Activated CD4-positive, alpha-beta T cell treated with anti-CD3 and anti-CD28 coated beads, Interleukin-2, amount 50 U/mL, for 48 hours (primary cell): ENCODE measurements around the gene DLG2.

ENCODE experiments used
- DNase-seq, 2 experiments: peaks; one replicate each; pipeline ENCODE4 v3.0.0-alpha.2; 2020

The DLG2 gene

GRCh38 chr11:83572581-83573496, 2054.3 kb downstream of the DLG2 start:
- DNase-seq, result no peak

DNA sequence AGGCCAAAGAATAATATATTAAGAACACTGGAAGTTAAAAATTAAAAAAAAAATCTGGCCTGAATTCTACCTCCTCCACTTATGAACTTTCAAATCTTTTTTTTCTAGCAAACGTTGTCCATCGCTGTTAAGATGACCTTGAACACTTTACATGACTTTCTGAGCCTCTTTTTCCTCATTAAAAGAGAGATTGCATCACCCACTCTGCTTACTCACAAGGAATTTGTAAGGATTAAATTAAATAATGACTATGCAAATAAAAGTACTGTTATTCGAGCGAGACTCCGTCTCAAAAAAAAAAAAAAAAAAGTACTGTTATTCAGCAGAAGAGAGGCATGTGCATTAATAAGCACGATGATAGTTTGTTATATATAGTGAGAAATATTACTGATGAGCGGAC, 2055.8 kb downstream of the DLG2 start:
- DNase-seq, result no peak

GRCh38 chr11:83569134-83569805, 2057.9 kb downstream of the DLG2 start:
- no peak for DNase-seq

GRCh38 chr11:83568516-83568915, 2058.6 kb downstream of the DLG2 start:
- no peak for DNase-seq

DNA sequence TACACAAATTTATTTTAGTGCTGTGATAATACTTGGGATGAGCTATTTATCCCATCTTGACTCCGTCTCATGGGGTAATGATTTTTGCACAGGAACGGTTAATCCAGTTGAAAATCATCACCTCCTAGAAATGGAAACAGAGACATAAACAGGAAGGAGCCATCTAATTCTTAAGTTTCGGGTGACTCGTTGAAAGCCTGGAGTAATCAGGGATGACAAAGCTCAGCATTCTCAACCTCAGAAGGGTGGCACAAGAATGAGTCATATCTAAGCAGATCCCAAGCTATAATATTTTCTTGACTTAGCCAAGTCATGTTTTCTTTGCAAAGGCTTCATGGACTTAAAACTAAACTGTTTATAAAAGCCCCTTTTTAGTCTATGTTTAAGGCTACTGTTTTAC, 2060.2 kb downstream of the DLG2 start:
- no peak for DNase-seq

GRCh38 chr11:83564870-83565269, 2062.3 kb downstream of the DLG2 start:
- no peak for DNase-seq

DNA sequence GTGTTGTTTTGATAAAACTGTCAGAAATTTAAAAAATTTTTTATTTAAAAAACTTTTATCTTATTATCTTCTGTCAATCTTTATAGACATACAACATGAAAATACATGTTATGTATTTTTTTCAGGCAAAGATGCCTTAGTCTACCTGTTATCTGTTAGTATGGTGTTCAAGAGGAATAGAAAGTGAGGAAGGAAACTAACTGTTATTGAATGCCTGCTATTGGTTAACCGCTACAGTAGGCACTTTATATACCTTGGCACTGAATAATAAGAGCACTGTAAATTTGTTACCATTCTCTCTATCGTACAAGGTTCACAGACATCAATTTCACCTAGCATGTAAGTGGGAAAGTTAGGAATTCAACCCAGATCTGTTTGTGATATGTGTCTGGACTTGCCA, 2068.9 kb downstream of the DLG2 start:
- no peak for DNase-seq

DNA sequence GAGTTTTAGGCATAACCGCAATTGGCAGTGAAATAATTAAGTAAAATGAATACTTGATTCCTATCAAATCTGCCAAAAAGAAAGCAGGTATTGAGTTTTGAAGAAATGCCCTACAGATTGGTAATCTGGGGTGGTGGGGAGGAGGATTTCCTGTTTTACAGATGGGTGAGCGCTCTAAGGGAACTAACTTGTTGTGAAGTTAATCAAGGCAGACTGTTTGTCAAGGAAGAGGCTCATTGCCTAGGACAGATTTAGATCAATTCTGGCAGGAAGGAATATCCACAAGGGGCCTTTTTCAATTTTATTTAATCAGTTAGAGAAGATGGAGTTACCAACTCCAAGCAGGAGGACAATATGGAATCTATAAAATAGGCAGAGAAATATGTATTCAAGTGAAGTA, 2069.5 kb downstream of the DLG2 start:
- no peak for DNase-seq

DNA sequence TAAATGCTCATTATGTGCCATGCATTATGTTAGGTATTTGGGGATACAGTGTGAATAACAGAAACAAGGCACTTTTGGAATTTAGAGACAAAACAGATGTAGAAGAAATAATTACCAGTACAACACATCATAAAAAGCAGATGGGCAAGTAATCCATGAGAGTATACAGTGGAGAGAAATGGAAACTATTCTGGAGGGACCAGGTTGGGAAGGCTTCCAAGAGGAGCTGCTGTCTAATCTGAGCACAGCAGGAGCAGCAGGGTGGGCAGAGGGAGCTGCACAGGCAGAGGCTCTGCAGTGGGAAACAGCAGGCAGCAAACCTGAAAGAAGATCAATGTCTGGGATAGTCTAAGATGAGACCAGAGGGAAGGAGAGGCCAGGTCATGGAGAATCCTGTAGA, 2072.3 kb downstream of the DLG2 start:
- DNase-seq, result no peak

GRCh38 chr11:83549984-83550667, 2077.0 kb downstream of the DLG2 start:
- no peak for DNase-seq

DNA sequence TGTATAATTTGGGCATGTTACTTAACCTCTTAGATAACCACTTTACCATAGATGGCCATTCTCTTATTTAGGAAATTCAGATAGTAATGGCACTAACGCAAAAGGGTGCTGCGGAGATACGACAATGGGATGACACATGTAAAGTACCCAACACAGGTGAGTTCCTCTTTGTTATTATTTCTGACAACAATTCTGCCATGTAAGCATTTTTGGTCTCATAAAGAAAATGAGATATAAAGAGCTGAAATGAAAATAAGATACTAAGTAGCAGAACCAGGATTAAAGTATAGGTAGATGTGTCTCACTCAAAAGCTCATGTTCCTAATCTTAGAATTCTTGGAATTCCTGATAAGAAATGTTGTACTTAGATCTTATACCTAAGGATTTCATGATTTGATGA, 2080.8 kb downstream of the DLG2 start:
- no peak for DNase-seq

DNA sequence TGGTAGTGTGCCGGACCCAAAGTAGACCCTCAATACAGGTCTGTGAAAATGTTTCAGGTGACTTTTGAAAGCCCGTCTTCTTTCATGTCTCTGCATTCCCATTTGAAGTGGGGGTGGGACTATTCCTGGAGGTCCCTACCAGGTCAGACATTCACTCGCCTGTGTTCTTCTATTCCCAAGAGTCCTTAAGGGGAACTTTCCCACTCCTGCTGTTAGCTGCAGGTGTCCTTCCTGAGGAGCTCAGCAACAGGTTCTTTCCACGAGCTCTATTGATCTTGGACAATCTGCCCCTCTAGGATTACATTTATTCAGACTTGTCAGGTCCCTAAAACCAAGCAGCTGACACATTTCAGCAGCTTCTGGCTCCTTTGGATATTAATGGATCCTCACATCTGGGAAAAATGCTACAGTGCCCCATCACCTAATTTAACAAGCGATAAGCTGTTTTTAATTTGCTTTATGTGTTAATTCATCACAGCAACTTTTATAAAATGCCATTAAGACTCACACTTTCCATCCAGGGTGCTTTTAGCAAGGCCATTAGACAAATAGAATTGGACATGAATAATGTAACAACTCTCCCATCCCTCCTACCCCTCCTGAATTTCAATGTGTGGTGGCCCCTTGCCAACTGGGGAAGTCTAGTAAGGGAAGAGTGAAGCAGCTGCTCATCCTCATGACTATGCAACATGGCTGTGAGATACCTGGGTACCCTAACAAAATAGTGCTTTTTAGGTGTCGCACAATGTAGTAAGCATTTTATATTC, 2081.5 kb downstream of the DLG2 start:
- no peak for DNase-seq

- DNase-seq, result no peak
Observed at GRCh38 chr11:83544846-83545245, 2082.3 kb downstream of the DLG2 start.

- no peak for DNase-seq
Observed at GRCh38 chr11:83543706-83544439, 2083.3 kb downstream of the DLG2 start.

GRCh38 chr11:83542861-83543260, 2084.3 kb downstream of the DLG2 start:
- no peak for DNase-seq

DNA sequence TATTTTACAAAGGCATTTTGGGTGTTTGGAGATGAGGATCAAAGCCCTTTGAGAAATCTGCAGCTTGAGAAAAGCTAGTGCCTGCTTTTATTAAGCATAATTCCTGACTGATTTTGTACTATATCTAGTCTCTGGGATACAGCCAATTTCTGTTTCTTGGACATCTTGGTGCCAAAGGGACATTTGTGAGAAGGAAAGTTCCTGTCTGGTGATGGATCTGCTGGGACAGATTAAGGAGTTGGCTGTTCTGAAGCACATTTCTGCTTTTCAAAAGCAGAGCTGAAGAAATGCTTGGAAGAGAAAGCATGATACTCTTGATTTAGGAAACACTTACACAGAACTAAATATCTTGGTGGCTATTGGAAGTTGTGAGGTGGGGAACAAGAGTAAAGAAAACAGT, 2086.4 kb downstream of the DLG2 start:
- DNase-seq, result no peak

DNA sequence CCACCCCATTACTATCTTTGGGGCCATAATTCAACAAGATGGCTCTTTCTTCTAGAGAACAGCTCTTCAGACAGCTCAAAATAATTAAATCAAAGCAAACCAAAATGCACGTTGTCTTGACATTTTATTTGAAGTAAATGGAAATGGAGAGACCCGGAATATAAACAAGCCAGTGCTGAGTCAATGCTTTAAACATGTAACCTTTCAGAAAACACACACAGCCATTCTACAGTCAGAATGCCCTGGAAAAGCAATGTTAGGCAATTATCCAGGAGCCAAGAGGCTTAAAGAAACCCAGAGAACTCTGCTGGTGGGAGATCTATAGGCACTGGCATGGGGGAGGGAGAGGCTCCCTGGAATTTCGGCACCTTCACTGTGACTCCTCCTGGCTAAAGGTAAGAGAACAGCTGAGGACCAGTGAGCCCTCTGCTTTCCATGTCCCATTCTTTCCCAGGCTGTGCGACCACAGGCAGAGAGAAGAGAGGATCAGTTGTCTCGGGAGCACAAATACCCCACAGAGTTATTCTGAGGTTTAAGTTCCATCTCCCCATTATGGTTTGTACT, 2086.9 kb downstream of the DLG2 start:
- DNase-seq, result no peak

- DNase-seq, result no peak
Observed at GRCh38 chr11:83538286-83538685, 2088.9 kb downstream of the DLG2 start.

DNA sequence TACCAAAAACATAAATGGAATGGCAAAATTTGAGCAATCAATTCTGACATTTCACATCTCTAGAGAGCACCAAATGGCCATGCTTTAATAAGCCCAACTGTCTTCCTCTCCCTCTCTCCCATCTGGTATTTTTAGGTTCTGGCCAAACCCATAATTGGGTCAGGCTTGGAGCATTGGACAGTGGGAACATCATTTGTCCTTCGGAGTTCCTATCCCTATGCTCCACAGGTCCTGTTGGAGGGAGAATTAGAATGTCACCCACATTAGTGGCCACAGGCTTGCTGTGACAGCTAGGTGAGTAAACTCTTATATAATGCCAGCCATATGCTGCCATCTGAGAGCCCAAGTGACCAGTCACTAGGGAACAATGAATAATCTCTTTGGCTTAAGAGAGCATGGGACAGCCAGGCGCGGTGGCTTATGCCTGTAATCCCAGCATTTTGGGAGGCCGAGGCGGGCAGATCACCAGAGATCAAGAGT, 2090.0 kb downstream of the DLG2 start:
- no peak for DNase-seq

DNA sequence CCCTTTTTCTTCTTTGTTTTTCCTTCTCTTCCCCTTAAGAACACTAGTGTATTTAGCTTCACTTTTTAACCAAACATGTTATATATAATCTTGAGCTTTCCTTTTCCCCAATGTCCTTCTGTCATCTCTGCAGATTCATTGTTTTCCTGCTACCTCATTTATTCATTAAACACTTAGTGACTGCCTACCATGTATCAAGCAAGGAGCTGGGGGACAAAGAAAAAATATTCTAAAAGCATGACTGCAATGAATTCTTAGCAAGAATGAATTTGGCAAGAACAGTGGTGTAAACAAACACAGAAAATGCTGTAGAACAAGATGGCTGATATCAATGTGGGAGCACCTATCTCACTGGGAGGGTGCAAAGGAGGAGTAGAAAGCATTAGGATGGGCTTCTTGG, 2094.0 kb downstream of the DLG2 start:
- no peak for DNase-seq

DNA sequence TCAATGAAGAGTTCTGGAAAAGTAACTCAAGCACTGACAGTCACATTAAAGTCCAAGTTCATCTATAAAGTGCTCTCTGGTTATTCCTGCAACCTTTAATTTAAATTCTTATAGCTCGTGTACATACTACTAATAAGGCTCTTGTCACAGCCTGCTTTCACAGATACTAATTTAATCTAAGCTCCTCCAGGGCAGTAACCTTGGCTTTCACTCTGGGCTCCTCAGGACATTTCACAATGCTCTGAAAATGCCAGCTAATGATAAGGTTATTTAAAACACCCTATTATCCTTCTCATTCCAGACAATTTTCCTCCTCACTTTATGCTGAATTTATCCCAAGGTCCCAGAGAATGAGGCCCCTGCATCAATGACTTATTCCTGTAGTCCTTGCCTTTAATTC, 2098.3 kb downstream of the DLG2 start:
- DNase-seq, result no peak

GRCh38 chr11:83528225-83528624, 2098.9 kb downstream of the DLG2 start:
- DNase-seq, result no peak
